ENCODE measurements around the gene GRID1. TPM values are rescaled to one million over a fixed set of nuclear protein-coding genes. Genes with fewer than 3 reads are reported as not detected.

GRID1 gene
- total RNA-seq, 2 donors from 2014 or later, result not detected

- DNase-seq (ENCODE audit: low spot score) (peak; percentile 37), ATAC-seq (no peak)
- H3K27ac Mint-ChIP-seq, result no peak overlapping the region
- peaks cover 2% of the 10 kb centered on the region for H3K9me3 Mint-ChIP-seq
- peaks cover 3 to 8% of the 10 kb centered on the region in 2 donors for H3K27me3 Mint-ChIP-seq
- H3K4me3 Mint-ChIP-seq, result no peak overlapping the region
- H3K36me3 Mint-ChIP-seq, result no peaks in the 10 kb centered on the region
- H3K4me1 Mint-ChIP-seq (ENCODE audit: low read depth in 2 of 2), result no peaks in the 10 kb centered on the region
Measured at GRCh38 chr10:86285136-86285790, 81.3 kb downstream of the GRID1 start.

GRCh38 chr10:86284355-86285105 lies 82.1 kb downstream of the GRID1 start:
- Mint-ChIP-seq H3K9me3 (peaks cover 2% of the 10 kb centered on the region), H3K36me3 (no peaks in the 10 kb centered on the region), H3K27ac (no peak overlapping the region), H3K4me1 (ENCODE audit: low read depth in 2 of 2) (no peaks in the 10 kb centered on the region), H3K27me3 (peaks cover under 1 to 8% of the 10 kb centered on the region in 2 donors), H3K4me3 (no peak overlapping the region)
- ATAC-seq (no peak), DNase-seq (ENCODE audit: low spot score) (peak; percentile 28)

DNA sequence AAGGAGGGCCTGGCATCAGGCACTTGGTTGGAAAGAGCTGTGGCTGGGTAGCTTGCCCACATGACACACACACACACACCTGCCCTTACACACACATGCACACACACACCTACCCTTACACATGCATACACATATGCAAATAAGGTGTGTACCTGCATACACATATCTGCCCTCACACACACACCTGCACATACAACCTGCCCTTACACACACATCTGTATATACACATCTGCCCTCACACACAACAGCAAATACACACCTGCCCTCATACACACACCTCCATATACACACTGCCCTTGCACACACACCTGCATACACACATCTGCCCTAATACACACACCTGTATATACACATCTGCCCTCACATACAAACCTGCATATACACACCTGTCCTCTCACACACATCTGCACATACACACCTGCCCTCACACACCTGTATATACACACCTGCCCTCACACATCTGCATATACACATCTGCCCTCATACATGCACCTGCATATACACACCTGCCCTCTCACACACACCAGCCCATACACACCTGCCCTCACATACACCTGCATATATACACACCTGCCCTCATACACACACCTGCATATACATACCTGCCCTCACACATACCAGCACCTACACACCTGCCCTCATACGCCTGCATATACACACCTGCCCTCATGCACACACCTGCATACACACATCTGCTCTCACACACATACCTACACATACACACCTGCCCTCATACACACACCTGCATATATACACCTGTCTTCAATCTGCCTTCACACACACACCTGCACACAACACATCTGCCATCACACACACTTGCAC lies 82.9 kb downstream of the GRID1 start:
- ATAC-seq (peak in 1 of 2 donors; percentile 19), DNase-seq (ENCODE audit: low spot score) (peak; percentile 23)
- no peak overlapping the region for H3K4me3 Mint-ChIP-seq
- H3K9me3 Mint-ChIP-seq, result peaks cover 2% of the 10 kb centered on the region
- peaks cover 0 to 10% of the 10 kb centered on the region in 2 donors for H3K27me3 Mint-ChIP-seq
- no peak overlapping the region for H3K27ac Mint-ChIP-seq
- no peaks in the 10 kb centered on the region for H3K36me3 Mint-ChIP-seq
- no peaks in the 10 kb centered on the region for H3K4me1 Mint-ChIP-seq (ENCODE audit: low read depth in 2 of 2)

DNA sequence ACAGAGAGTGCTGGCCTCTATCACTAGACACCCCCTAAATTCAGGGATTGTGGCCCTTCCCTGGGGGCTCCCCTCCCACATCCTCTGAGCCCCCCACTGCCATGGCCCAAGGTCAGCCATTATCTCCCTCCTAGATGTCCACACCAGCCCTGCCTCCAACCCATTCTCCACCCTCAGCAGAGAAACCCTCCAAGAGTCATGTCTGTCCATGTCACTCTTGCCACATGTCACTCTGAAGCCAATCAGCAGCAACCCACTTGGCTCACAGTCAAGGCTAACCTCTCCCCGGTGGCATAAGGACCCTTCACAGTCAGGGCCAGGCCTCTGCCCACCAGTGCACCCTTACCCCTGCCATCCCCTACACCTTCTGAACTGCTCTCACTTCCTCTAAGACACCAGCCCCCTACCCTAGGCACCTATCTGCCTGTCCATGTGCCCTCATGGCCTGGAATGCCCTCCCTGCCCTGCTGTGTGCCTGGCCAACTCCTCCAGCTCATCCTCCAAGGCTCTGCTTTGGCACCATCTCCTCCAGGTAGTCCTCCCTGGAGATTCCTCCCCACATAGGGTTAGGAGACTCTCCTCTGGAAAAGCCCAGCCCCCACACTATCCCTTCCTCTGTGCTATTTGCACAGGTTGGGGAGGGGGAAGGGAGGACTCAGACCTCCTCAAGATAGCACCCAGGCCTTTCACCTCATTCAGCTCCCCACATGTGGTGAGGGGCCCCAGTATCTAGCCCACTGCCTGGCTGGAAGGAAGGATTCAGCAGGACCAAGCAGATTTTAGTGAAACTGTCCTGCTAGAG lies 83.7 kb downstream of the GRID1 start:
- ATAC-seq, result peak in 1 of 2 donors; percentile 12
- H3K36me3 Mint-ChIP-seq, result no peaks in the 10 kb centered on the region
- H3K27me3 Mint-ChIP-seq, result peaks cover 0 to 13% of the 10 kb centered on the region in 2 donors
- peak; percentile 32 for DNase-seq (ENCODE audit: low spot score)
- H3K4me1 Mint-ChIP-seq (ENCODE audit: low read depth in 2 of 2), result no peaks in the 10 kb centered on the region
- no peak overlapping the region for H3K4me3 Mint-ChIP-seq
- no peak overlapping the region for H3K27ac Mint-ChIP-seq
- H3K9me3 Mint-ChIP-seq, result peaks cover 2% of the 10 kb centered on the region

- no peak overlapping the region for H3K4me3 Mint-ChIP-seq
- H3K9me3 Mint-ChIP-seq, result peaks cover 2% of the 10 kb centered on the region
- no peak for DNase-seq (ENCODE audit: low spot score)
- ATAC-seq, result no peak
- H3K27ac Mint-ChIP-seq, result no peak overlapping the region
- peaks cover 6% of the 10 kb centered on the region for H3K36me3 Mint-ChIP-seq
- H3K27me3 Mint-ChIP-seq, result peaks cover 0 to 13% of the 10 kb centered on the region in 2 donors
- no peaks in the 10 kb centered on the region for H3K4me1 Mint-ChIP-seq (ENCODE audit: low read depth in 2 of 2)
Measured at GRCh38 chr10:86281396-86281795, 85.2 kb downstream of the GRID1 start.

- DNase-seq (ENCODE audit: low spot score) (no peak), ATAC-seq (no peak)
- no peak overlapping the region for H3K4me3 Mint-ChIP-seq
- H3K27ac Mint-ChIP-seq, result no peak overlapping the region
- peaks cover 3% of the 10 kb centered on the region for H3K9me3 Mint-ChIP-seq
- no peaks in the 10 kb centered on the region for H3K4me1 Mint-ChIP-seq (ENCODE audit: low read depth in 2 of 2)
- H3K27me3 Mint-ChIP-seq, result peaks cover 7 to 28% of the 10 kb centered on the region in 2 donors
- peaks cover 7% of the 10 kb centered on the region for H3K36me3 Mint-ChIP-seq
Measured at GRCh38 chr10:86269332-86269731, 97.3 kb downstream of the GRID1 start.

- Mint-ChIP-seq H3K4me1 (ENCODE audit: low read depth in 2 of 2) (no peaks in the 10 kb centered on the region), H3K9me3 (peaks cover 3% of the 10 kb centered on the region), H3K36me3 (peaks cover 7% of the 10 kb centered on the region), H3K27me3 (peaks cover 13 to 28% of the 10 kb centered on the region in 2 donors), H3K4me3 (no peak overlapping the region), H3K27ac (no peak overlapping the region)
- peak in 1 of 2 donors; percentile 30 for ATAC-seq
- DNase-seq (ENCODE audit: low spot score), result peak; percentile 23
Measured at GRCh38 chr10:86267286-86268195, 99.1 kb downstream of the GRID1 start.

DNA sequence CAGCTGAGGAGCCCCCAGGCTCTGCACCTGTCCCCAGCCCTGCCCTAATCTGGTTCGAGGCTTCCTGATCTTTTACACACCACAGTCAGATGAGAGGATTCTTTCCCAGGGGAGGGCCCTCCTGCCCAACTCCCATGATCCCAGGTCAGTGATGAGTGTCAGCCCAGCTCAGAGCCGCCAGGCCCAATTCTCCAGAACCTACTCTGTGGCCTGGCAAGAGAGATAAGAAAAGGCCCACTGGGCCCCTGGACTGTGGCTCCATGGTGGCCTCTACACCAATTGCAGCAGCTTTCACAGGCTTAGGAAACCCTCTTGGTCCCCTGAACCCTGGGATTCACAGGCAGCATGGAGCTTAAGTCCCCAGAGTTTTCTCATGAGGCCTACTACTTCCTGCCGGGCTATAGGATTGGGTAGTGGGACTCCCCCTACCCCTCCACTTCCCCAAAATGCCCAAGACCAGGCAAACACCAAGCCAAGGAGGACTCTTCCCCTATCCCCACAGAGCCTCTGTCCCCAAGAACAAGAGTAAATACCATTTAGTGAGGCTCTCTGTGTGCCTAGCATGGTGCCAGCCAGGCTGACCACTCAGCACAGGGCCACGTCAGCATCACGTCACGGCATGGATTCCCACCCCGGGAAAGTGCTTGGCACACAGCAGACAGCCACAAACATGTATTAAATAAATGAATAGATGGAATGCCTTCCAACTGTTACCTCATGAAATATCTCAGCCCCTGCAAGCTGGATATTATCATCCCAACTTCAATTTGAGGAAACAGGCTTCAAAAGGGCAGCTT lies 100.0 kb downstream of the GRID1 start:
- H3K4me3 Mint-ChIP-seq, result no peak overlapping the region
- DNase-seq (ENCODE audit: low spot score), result peak; percentile 58

GRCh38 chr10:86265895-86266259 lies 100.7 kb downstream of the GRID1 start:
- no peak for ATAC-seq
- Mint-ChIP-seq H3K4me3 (no peak overlapping the region), H3K27ac (no peak overlapping the region), H3K27me3 (peaks cover 9 to 19% of the 10 kb centered on the region in 2 donors), H3K36me3 (no peaks in the 10 kb centered on the region), H3K9me3 (no peaks in the 10 kb centered on the region), H3K4me1 (ENCODE audit: low read depth in 2 of 2) (no peaks in the 10 kb centered on the region)
- DNase-seq (ENCODE audit: low spot score), result peak; percentile 13

More for the DNA sequence above, 100.0 kb downstream of the GRID1 start:
- Mint-ChIP-seq H3K4me1 (ENCODE audit: low read depth in 2 of 2) (no peaks in the 10 kb centered on the region), H3K27me3 (peaks cover 13 to 25% of the 10 kb centered on the region in 2 donors), H3K27ac (no peak overlapping the region), H3K9me3 (peaks cover 3% of the 10 kb centered on the region), H3K36me3 (peaks cover 6% of the 10 kb centered on the region)
- peak in 1 of 2 donors; percentile 18 for ATAC-seq

DNA sequence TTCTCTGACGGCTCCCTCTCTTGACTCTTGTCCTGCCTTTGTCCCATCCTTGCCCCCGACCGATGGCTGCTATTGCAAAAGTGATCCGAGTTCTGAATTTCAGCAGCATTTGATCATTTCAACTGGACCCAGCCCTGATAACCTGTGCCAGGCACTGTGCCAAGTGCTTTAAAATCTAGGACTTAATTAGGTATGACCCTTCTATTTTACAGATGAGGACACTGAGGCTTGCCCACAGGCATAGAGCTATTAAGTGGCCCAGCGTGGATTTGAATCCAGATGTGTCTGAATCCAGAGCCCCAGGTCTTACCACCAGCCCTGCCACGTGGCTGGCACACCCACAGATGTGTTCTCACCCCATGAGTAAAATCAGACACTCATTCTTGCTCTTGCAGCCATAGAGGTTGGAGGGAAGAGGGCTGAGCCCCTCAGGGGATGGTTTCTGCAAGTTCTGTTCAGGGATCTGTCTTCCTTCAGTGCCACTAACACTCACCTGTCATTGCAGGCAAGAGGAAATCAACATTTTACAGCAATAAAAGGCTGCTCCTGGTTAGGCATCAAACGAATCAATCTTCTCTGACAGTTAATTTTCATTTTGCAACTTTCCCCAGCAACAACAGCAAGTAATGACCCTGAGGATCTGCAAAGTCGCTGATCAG lies 101.2 kb downstream of the GRID1 start:
- Mint-ChIP-seq H3K4me1 (ENCODE audit: low read depth in 2 of 2) (no peaks in the 10 kb centered on the region), H3K27ac (no peak overlapping the region), H3K27me3 (peaks cover 9 to 19% of the 10 kb centered on the region in 2 donors), H3K9me3 (no peaks in the 10 kb centered on the region), H3K4me3 (no peak overlapping the region), H3K36me3 (no peaks in the 10 kb centered on the region)
- ATAC-seq (no peak), DNase-seq (ENCODE audit: low spot score) (peak; percentile 39)

- no peak for ATAC-seq
- Mint-ChIP-seq H3K27ac (no peak overlapping the region), H3K4me1 (ENCODE audit: low read depth in 2 of 2) (no peaks in the 10 kb centered on the region), H3K27me3 (peaks cover 9 to 15% of the 10 kb centered on the region in 2 donors), H3K36me3 (no peaks in the 10 kb centered on the region), H3K9me3 (no peaks in the 10 kb centered on the region), H3K4me3 (no peak overlapping the region)
- DNase-seq (ENCODE audit: low spot score), result peak; percentile 12
Measured at GRCh38 chr10:86264481-86265231, 101.9 kb downstream of the GRID1 start.
